GM19351 (cell line): ENCODE data around the gene BPIFA2.
A peak's percentile ranks its signal among the peaks of the same experiment; 100 is the strongest.
"Not testable (repeated sequence)": the region's sequence is repeated elsewhere in the genome, so short reads cannot be mapped to it uniquely, and the experiment has no call there.

Source experiments
- ATAC-seq: cut with Tn5 transposase; IDR thresholded peaks from one replicate; pipeline ENCODE4 v1.9.1; 2021; ENCODE audit warnings: mild to moderate bottlenecking, moderate library complexity; ENCODE audit not compliant: unreplicated experiment

Gene BPIFA2

GRCh38 chr20:33167859-33168258 is at the start of gene BPIFA2:
Gene BPIFA2 (plus strand): TSS chr20:33168159. CDS start chr20:33169146, 987 bp downstream.
- ATAC-seq = no peak

GRCh38 chr20:33119725-33120720 is 47.9 kb upstream of the BPIFA2 start:
- ATAC-seq = peak; percentile 58

- ATAC-seq = no peak
Measured at GRCh38 chr20:33120934-33121333, 47.0 kb upstream of the BPIFA2 start.

GRCh38 chr20:33122297-33122696 is 45.7 kb upstream of the BPIFA2 start:
- not testable (repeated sequence) for ATAC-seq

GRCh38 chr20:33124261-33124660 is 43.7 kb upstream of the BPIFA2 start:
- ATAC-seq = no peak

- ATAC-seq = no peak
Measured at GRCh38 chr20:33124994-33125393, 43.0 kb upstream of the BPIFA2 start.

- no peak for ATAC-seq
Measured at GRCh38 chr20:33125983-33126382, 42.0 kb upstream of the BPIFA2 start.

- no peak for ATAC-seq
Measured at GRCh38 chr20:33127422-33128097, 40.4 kb upstream of the BPIFA2 start.

GRCh38 chr20:33130568-33131061 is 37.3 kb upstream of the BPIFA2 start:
- no peak for ATAC-seq

- no peak for ATAC-seq
Measured at GRCh38 chr20:33131949-33132473, 35.9 kb upstream of the BPIFA2 start.

- no peak for ATAC-seq
Measured at GRCh38 chr20:33132513-33133372, 35.2 kb upstream of the BPIFA2 start.

- no peak for ATAC-seq
Measured at GRCh38 chr20:33133373-33133941, 34.5 kb upstream of the BPIFA2 start.

GRCh38 chr20:33137195-33137594 is 30.8 kb upstream of the BPIFA2 start:
- no peak for ATAC-seq

GRCh38 chr20:33139467-33139866 is 28.5 kb upstream of the BPIFA2 start:
- ATAC-seq = no peak

GRCh38 chr20:33145521-33145920 is 22.4 kb upstream of the BPIFA2 start:
- no peak for ATAC-seq

- ATAC-seq = no peak
Measured at GRCh38 chr20:33147299-33147698, 20.7 kb upstream of the BPIFA2 start.

GRCh38 chr20:33148040-33148439 is 19.9 kb upstream of the BPIFA2 start:
- no peak for ATAC-seq

GRCh38 chr20:33154252-33154651 is 13.7 kb upstream of the BPIFA2 start:
- no peak for ATAC-seq

- ATAC-seq = no peak
Measured at GRCh38 chr20:33158637-33159385, 9.1 kb upstream of the BPIFA2 start.
